HPDE6-E6E7 (cell line): Measurements from ENCODE around the gene SMIM23.
"Not testable (repeated sequence)": the region's sequence is repeated elsewhere in the genome, so short reads cannot be mapped to it uniquely, and the experiment has no call there.

ENCODE experiments used
- DNase-seq: peaks from one replicate; pipeline ENCODE4 v3.0.0; 2011; ENCODE audit warnings: missing footprints; ENCODE audit errors: extremely low spot score

The SMIM23 gene

GRCh38 chr5:171773106-171773505, 12.5 kb upstream of the SMIM23 start:
- DNase-seq, result no peak

GRCh38 chr5:171774418-171774817, 11.2 kb upstream of the SMIM23 start:
- DNase-seq, result no peak

- no peak for DNase-seq
These were observed 9.4 kb upstream of the SMIM23 start for GRCh38 chr5:171776213-171776612.

DNA sequence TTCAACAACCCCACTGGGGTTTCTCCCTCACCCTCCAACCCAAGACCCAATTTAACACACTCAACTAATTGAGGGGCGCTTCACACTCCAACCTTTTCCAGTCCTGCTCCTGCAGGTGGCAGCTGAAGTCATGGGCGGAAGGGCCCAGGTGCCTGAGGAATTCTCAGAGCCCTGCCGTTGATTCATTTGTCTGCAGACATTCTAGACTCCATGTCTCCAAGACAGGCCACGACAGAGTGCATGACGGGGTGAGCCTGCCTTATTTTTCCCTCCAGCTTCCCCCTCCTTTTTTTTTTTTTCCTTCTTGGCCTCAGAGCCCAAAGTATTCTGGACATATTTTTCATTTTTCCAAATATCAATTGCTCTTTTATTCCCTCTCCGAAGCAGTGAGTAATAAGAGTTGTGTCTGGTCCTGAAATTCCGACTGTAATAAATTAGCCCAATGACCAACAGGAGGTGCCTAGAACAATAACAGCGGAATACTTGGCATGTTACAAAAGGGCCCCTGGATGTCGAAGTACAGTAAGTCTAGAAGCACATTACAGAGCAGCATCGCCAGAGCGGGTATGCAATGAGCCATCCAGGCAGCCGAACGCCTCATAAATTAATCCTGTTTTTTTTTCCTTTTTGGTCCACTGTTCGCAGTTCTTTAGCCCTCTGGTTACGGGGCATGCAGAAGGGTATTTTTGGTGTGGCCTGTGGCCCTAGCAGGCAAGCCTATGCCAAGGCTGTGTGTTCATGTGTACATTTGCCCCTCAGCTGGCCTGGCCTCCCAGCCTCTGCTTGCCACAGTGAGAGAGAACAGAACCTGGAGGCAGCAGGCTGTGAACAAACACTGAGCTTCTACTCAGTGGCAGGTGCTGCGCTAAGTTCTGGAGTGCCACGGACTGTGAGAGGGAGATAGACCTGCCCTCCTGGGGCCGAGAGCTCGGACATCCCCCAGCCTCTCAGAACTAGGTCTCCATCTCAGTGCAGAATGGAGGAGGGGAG, 8.6 kb upstream of the SMIM23 start:
- no peak for DNase-seq

DNA sequence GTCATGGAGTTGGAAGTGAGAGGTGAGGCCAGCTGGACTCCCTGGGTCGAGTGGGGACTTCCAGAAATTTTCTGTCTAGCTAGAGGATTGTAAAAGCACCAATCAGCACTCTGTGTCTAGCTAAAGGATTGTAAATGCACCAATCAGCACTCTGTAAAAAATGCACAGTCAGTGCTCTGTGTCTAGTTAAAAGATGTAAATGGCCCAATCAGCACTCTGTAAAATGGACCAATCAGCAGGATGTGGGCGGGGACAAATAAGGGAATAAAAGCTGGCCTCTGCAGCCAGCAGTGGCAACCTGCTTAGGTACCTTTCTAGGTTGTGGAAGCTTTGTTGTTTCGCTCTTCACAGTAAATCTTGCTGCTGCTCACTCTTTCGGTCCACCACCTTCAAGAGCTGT, 3.9 kb upstream of the SMIM23 start:
- DNase-seq, result not testable (repeated sequence)

GRCh38 chr5:171782332-171782966, 3.2 kb upstream of the SMIM23 start:
- no peak for DNase-seq

GRCh38 chr5:171783051-171783450, 2.6 kb upstream of the SMIM23 start:
- no peak for DNase-seq

DNA sequence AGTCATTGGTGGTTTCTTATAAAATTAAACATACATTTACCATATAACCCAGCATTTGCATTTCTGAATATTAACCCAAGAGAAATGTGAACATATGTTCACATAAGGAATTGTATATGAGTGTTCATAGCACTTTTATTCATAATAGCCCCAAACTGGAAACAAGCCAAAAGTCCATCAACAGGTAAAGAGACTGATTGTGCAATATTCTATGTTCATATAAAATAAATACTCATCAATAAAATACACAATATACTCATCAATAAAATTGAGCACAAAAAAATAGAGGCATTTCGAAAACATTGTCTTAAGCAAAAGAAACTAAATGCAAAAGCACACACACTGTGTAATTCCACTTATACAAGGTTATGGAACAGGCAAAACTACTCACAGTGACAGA, 3.7 kb downstream of the SMIM23 start:
- no peak for DNase-seq

GRCh38 chr5:171790408-171790807, 4.8 kb downstream of the SMIM23 start:
- DNase-seq, result no peak

GRCh38 chr5:171794470-171794960, 8.9 kb downstream of the SMIM23 start:
- no peak for DNase-seq

GRCh38 chr5:171795381-171795780, 9.8 kb downstream of the SMIM23 start:
- no peak for DNase-seq

- DNase-seq, result no peak
These were observed 10.8 kb downstream of the SMIM23 start for GRCh38 chr5:171796436-171796835.

GRCh38 chr5:171797543-171797942, 11.9 kb downstream of the SMIM23 start:
- DNase-seq, result no peak

- no peak for DNase-seq
These were observed 12.8 kb downstream of the SMIM23 start for GRCh38 chr5:171798418-171798817.

- no peak for DNase-seq
These were observed 16.2 kb downstream of the SMIM23 start for GRCh38 chr5:171801839-171802238.

DNA sequence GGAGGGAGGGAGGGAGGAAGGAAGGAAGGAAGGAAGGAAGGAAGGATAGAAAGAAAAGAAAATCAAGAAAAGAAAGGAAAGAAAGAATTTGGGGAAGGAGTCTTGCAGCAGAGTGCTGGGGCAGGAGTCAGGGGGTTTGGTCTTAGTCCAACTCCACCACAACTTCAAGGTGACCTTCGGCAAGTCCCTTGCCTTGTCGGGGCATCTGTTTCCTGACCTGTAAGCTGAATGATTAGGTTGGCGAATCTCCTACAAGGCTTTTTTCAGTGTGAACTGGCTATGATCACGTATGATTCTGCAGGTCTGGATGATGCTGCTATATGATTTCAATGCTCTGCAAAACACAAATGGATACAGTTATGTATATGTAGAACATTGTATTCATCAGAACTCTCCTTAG, 20.1 kb downstream of the SMIM23 start:
- no peak for DNase-seq

DNA sequence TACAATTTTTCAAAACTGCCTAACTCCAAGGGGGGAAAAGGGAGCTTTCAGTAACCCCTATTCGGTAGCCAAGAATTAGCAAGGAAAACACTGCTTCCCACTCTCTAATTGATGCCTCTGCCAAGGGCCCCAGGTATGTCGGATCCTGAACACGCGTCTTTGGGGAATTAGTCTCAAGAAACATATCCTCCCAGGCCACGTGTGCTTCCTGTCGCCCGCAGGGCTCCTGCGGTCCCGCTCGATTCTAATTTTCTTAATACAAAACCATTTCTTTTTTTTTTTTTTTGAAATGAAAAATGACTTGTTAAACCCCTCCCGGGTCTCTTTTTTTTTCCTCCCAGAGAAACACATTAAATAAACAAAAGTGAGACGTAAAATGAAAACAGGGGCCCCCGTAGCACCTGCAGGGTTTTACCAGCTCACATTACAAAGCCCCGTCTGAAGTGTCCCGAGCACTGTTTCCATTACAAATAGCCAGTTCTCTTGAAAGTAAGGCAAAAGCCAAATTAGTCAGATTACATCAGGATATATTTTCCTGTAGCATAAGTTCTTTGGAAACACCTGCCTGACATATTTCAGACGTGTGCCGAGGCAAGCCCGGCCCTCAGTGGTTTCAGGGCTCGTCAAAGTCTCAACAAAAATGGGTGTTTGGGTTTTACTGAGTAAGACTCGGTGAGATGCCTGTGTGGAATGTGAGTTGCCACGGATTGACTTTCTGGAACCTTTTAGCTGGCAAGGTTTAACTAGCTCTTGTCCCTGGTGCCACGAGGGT, 21.5 kb downstream of the SMIM23 start:
- no peak for DNase-seq

- DNase-seq, result no peak
These were observed 22.8 kb downstream of the SMIM23 start for GRCh38 chr5:171808453-171808852.

- DNase-seq, result no peak
These were observed 23.3 kb downstream of the SMIM23 start for GRCh38 chr5:171808951-171809350.

DNA sequence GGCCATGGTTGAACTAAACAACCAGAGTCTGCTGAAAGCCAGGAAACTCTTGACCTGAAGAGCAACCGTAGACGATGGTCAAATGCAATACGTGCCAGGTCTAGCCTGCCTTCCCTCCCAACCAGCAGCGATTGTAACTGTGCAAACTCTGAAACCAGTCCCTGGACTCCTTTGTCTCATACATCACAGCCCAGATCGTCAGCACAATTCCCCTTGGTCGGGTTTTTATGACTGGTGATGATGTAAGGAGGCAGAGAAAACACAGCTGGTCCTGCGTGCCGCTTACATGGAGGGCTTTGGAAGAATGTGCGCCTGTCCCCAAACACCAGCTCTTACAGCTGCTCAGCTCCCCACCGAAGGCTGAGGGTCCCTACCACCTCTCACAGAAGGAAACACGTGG, 24.6 kb downstream of the SMIM23 start:
- no peak for DNase-seq

GRCh38 chr5:171813270-171813669, 27.7 kb downstream of the SMIM23 start:
- DNase-seq, result no peak
